NCI-H1436 (cell line): ENCODE measurements around the gene ADO.

Experiments used
- DNase-seq: peaks from one replicate; lab custom pipeline; 2025; lab: John Stamatoyannopoulos, UW

ADO gene

DNA sequence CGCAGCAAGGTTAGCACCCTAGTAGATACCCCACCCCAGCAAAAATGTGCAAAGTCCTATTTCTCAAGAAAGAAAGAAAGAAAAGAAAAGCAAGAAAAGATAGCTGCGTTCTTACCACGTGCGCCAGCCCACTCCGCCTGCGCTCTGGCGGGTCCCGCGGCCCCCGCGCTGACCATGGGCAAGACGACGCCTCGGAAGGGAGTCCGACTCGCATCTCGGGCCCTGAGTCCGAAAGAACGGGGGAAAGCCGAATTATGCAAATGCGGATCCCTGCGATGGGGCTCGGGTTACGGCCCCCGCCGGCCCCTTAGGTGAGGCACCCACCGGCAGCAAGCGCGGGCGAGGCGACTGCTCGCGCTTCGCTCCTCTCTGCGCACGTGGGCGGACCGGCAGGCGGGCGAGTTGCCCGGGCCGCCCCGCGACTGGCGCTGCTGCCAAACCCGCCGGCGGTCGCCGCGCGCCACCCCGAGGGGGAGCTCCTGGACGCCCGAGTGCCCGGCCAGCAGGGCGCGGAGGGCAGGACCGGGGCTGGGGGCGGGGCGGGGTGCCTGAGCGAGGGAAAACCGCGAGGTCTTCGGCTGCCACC, 14.0 kb downstream of the ADO start:
- no peak for DNase-seq

DNA sequence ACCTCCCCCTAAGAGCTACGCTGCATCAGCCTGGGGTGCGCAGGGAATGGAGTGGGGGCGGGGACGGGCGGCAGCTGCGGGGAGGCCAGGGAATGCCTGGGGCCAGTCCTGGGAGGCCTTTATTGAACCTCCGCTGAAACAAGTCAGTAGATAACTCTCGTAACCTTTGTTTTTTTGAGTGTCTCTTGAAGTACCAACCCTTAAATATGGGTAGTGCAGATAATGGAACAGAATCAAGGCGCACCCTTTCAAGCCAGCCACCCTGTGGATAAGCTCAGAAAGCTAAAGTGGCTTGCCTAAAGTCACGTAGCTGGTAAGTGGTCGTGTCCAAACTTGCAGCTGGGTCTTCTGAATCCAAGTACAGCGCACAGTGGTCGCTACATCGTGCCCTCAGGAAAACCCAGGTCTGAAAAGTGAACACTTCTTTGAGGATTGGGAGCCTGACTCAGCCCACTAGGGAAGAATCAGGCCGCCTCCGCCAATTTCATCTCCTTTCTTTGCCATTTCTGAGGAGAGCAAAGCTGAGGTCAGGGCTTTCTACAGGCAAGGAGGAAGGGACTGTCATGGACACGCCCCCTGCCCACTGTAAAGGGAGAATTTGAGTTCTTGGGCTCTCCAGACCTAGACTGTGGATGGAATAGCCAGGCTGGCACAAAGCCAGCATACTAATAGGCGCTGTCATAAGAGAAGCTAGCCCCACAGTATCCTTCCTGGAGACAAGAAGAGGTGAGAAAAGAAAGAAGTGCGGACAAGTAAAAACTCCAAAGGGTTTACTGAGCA, 14.8 kb downstream of the ADO start:
- DNase-seq, result no peak

DNA sequence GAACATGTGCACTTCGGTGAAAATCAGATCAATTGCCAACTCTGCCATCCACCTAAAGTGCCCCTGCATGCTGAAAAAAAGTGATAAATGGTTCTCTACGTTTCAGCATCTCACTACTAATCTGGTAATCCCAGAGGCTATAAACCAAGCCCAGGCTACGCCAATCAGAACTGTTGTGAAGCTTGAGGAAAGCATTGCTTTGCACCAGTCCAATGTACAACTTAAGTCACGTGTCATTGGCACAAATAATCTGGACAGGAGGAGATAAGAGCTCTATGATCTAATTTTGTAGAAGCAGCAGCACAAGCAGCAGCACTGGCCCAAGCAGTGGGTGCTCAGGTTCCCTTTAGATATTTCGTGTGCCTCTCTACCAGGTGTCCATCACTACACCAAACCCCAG, 16.1 kb downstream of the ADO start:
- DNase-seq, result no peak

DNA sequence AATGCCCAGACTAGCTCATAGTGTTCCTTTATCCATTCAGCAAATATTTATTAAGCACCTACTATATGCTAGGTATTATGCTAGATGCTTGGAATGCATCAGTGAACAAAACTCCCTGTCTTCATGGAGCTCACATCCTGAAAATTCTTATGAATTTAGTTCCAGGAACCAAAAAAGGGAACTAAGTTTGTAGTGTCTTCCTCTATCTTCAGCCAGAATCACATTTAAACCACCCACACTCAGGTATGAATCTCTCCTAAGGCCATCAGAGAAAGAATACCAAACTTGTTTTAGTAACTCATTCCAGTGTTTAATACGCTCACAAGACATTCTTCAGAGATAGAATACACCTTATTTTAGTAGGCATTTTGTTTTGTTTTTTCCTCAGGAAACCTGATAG, 21.8 kb downstream of the ADO start:
- no peak for DNase-seq

DNA sequence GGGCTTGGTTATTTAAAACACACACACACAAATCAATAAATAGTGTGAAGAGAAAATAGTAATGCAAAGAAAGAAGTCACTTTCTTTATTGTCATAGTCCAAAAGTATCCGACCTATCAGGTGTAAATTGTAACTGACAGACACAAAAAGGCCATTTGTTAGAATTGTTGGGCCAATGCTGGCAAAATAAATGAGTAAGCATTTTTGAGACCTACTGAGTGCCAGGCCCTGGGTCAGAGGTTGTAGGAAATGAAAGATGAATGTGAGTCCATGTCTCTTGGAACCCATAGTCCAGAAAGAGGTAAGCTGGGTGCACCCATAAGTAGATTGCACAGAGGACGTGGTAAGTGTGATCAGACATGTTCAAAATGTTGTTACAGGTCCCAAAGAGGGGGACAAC, 25.1 kb downstream of the ADO start:
- no peak for DNase-seq

DNA sequence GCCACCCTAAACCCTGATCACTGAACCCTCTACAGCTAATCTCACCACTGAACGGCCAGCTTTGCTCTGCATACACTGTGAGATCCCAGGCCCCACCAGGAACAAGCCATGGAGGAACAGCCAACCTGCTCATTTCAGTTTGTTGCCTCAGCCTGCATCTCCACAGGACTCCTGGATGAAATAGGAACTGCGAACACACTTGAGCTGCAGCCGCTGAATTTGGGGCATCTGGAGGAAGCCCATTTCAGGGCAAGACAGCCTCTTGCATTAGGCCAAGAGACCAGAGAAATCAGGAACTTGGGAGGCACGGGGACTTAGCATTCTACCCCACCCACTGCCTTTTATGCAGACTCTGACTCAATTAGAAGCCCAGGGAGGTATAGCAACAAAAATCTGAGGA, 26.2 kb downstream of the ADO start:
- no peak for DNase-seq

DNA sequence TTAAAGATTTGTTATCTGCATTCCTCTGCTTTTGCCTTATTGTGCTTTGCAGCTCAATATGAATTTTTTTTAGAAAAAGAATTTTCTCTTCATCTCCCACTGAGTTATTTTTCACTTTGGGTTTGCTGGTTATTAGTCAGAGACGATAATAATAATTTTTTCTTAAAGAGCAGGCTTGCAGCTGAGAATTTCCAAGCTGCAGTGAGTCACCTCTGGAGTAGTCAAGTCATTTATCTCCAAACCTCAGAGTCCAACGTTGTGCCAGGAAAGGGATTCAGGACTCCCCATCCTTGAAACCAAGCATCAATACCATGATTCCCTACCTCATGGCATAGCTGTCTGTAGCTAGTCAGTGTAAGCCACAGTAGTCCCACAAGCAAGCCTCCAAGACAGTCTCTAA, 26.8 kb downstream of the ADO start:
- DNase-seq, result no peak

DNA sequence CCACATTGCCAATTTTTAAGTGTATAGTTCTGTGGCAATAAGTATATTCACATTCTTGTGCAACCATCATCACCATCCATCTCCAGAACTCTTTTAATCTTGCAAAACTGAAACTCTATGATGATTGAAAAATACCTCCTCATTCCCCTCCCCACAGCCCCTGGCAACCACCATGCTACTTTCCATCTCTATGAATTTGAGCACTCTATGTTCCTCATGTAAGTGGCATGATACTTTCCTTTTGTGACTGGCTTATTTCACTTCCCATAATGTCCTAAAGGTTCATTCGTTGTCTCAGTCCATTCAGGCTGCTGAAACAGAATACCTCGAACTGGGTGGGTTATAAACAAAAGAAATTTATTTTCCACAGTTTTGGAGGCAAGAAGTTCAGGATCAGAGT, 35.1 kb downstream of the ADO start:
- no peak for DNase-seq

DNA sequence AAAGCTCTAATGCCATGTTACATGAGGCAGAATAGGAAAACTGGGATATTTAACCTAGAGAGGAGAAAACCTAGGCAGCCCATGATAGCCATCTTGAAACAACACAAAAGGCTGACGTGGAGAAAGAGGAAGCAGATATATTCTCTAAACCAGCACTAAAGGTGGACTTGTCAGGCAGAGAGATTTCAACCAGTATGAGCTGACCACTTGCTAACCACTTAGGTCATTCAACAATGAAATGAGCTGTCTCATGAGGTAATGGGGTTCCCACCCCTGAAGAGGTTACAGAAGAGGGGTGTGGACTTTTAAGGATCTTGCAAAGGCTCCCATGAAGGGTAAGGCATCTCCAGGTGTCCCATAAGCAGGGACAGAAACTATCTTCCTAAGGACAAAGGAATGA, 38.5 kb downstream of the ADO start:
- DNase-seq, result no peak

DNA sequence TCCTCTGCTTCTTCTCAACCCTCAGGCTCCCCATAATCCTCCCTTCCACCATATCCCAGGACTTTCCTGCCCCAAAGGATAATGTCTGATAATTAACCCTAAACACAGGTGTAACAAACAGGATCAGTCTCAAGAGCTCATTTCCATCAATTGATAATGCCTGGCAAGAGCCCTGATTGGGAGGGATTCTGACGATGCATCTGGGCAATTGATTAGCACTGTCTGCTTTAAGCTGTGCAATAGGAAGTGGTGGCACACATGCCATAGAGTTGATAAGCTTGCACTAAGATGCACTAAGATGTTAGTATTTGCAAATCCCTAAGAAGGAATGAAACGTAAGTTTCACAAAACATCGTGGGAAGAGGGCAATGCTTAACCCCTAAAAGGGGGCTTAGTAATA, 39.1 kb downstream of the ADO start:
- DNase-seq, result no peak

DNA sequence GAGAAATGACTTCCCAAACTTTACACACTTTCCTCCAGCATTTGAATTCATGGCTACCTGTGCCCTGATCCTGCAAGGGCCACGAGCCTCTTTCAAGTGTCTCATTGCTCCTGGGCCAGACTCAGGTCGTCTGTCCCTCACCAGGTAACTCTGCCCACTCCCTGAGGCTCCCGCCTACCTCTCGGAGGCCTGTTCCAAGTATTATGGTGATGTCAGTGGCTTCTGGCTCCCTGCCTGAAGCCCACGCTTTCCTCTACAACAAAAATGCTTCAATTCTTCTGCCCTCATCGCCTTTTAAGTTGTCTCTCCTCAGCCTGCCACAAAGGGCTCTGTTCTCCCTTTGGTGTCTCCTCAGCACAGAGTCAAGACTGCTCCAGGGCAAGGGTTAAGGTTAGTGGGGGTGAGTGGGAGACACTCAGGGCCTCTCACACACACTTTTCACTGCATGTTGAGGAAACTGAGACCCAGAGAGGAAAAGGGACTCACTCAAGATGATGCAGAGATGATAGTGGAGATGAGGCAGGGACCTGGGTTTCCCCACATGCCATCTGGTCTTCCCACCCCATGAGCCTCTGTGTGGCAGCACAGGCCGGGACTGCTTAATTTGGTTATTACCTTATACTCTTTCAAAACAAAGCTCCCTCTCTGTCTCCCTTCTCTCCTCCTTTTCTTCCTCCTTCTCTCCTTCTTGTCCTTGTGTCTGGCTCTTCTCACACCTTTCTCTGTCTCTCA, 39.9 kb downstream of the ADO start:
- DNase-seq, result no peak

DNA sequence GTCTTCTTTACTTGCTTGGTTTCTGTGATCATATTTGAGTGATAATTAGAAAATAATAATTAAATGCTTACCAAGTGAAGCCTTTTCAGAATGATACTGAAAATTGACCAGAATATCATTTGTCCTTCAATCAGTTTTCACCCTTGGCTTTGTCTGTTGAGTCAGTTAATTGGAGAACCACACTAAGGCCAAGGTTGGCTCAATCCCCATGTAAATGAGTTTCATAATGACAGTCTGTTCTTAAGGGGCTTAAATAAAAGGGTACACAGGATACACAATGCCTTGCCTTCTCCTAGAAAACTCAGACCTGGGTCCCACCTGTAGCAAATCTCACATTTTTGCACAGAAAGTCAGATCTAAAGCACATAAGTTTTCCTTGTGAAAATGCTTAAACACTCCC, 42.9 kb downstream of the ADO start:
- DNase-seq, result no peak

DNA sequence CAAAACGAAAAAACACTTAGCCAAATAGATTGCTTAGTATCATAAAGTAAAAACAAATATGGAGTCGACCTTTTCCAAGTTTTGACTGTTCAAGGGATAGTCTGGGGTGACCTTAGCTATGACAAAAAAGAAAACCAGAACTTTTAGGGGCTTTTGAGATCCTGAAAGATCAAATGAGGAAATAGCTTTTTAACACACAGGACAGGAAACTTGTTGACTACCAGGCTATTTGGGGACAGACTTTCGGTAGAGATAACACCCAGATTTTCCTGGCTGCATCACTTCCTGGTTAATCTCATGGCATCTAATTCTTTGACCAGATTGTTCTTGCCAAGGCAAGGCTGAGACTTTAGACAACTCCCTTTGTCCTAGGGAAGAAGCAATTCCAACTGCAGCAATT, 46.1 kb downstream of the ADO start:
- DNase-seq, result no peak

DNA sequence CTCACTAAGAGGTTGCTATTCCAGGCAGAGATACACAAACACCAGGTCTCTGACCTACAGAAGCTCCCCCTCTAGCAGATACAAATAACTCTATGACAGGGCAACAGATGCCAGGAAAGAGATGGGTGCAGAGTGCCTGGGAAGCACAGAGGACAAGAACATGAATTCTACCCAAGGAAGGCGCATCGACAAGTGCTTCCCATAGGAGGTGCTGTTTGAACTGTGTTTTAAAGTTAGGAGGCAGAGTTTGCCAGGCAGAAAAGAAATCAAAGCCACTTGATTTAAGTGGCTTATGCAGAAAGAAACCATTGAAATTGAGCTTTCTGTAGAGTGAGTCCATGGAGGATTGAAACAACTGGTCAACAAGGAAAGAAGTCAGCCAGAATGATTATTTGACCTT, 46.9 kb downstream of the ADO start:
- no peak for DNase-seq

DNA sequence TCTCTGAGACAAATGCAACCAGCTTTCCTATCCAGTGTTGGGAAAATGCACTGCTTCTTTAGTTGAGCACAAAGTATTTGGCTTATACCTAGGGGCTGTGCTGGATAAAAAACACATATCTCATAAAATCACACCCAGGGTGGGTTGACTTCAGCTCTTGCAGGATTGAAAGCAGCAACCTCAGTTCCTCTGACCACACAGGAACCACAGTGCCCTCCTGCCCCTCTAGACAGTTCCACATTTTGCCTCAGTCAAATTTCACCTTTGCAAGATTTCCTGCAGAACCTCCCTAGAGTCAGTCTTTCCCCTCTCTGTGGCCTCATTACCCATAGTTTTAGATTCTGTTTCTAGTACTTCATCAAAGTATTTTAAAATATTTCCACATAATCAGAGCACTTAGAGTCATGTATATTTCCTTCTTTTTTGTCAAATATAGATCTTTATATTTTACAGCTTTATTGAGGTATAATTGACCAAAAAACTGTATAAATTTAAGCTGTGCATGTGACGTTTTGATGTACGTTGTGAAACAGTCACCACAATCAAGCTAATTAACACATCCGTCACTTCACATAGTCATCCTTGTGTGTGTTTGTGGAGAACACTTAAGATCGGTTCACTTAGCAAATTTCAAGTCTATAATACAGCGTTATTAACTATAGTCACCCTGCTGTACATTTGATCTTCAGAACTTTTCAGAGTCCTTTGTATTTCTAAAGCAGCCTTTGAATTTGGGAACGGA, 48.6 kb downstream of the ADO start:
- DNase-seq, result no peak

DNA sequence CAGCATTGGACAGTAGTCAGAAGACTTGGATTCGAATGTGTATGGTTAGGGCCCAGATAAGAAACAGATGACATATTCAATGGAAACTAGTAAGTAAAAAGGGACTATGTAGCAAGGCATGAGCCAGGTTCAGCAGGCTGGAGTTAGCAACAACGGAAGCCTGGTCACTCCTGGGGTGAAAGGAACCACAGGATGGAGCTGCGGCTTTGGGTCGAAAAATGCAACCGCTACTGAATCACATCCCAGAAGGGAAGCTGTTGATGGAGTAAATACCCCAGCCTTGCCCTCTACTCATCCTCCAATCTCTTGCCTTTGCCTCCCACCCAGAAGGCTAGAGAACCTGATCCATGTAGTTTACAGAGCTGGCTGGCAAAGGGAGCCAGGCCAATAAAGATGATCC, 49.2 kb downstream of the ADO start:
- DNase-seq, result no peak

DNA sequence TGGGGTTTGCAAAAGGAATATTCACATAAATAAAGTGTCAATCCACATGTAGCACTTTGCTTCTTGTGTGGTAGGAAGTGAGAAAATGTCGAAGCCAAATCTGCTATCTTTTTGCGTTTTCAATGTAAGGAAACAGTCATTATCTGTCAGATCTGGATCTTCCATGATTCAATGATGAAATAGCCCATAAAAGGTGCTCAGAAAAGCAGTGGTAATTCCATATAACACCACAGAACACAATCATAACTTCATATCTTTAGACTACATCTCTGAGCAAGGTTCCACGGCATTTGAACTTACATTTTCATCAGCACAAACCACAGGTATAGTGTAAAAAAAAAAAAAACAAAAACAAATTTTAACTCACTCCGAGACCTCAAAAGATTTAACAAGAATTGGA, 51.5 kb downstream of the ADO start:
- no peak for DNase-seq
